ENCODE measurements around the gene SLC44A1.

- TF ChIP-seq CTCF (IDR thresholded peaks at IDR 0.05) = no peak
- no peak for TF ChIP-seq POLR2A (IDR thresholded peaks at IDR 0.05)
Observed at GRCh38 chr9:105275111-105275510, 30.7 kb downstream of the SLC44A1 start.
